ENCODE results near the gene FFAR2. TPM values are rescaled to one million over a fixed set of nuclear protein-coding genes. Genes with fewer than 3 reads are reported as not detected.
"Not testable (repeated sequence)": the region's sequence is repeated elsewhere in the genome, so short reads cannot be mapped to it uniquely, and the experiment has no call there.

FFAR2 gene
- total and polyA plus RNA-seq, 5 experiments from 2014 or later: not detected

DNA sequence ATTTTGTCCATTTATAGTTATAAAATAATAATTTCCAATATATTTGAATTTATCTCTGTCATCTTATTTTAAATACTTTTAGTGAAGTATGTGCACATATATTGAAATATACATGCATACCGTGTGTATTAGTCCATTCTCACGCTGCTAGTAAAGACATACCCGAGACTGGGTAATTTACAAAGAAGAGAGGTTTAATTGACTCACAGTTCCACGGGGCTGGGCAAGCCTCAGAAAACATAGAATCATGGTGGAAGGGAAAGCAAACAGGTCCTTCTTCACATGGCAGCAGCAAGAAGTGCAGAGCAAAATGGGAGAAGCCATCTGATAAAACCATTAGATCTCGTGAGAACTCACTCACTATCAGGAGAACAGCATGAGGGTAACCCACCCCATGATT, 37.6 kb upstream of the FFAR2 start:
- ATAC-seq: no peak
- H3K27me3 Mint-ChIP-seq: peaks cover 1 to 26% (median 14%) of the 10 kb centered on the region in 5 donors
- no peak for DNase-seq
- no peak overlapping the region for H3K27ac Mint-ChIP-seq
- no peaks in the 10 kb centered on the region for H3K36me3 Mint-ChIP-seq
- POLR2A ChIA-PET: no interaction called here
- H3K9me3 Mint-ChIP-seq: no peaks in the 10 kb centered on the region
- H3K4me3 Mint-ChIP-seq: no peak overlapping the region
- H3K4me1 Mint-ChIP-seq: peaks cover 0 to 10% (median 0%) of the 10 kb centered on the region in 4 donors

DNA sequence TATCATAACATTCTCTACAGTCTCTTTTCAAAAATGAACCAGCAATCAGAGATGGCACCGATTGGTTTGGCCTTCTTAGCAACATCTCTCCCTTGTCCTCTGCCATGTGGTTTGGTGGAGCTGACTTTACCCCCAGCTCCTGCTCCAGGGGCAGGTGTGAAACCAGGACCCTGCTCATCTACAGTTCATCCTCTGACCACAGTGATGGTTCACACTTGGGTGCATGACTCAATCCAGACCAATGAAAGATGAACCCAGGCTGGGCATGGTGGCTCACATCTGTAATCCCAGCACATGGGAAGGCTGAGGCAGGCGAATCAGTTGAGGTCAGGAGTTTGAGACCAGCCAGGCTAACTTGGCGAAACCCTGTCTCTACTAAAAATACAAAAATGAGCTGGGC, 33.6 kb upstream of the FFAR2 start:
- Mint-ChIP-seq H3K36me3 (no peaks in the 10 kb centered on the region), H3K27me3 (peaks cover 16 to 51% (median 21%) of the 10 kb centered on the region in 5 donors), H3K4me3 (no peak overlapping the region), H3K4me1 (peaks cover 0 to 5% (median 0%) of the 10 kb centered on the region in 4 donors), H3K27ac (no peak overlapping the region), H3K9me3 (no peaks in the 10 kb centered on the region)
- POLR2A ChIA-PET: no interaction called here
- ATAC-seq: no peak
- DNase-seq: no peak

DNA sequence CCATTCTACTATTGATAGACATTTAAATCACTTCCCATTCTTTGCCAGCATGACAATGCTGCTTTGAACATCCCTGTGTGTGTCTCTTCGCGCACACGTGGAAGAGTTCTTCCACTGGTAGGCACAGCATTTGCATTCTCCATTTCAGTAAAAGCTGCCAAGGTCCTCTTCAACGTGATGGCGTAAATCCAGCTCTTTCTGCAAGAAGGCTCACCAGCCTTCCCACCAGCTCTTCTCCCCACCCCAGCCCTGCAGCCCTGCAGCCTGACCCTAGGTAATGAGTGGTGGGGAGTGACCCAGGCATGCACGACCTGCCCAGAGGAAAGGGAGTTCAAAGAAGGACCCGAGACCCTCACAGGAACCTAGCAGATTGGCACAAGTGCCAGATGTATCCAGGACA, 31.7 kb upstream of the FFAR2 start:
- POLR2A ChIA-PET: no interaction called here
- peaks cover 0 to 10% (median 0%) of the 10 kb centered on the region in 4 donors for H3K4me1 Mint-ChIP-seq
- H3K36me3 Mint-ChIP-seq: no peaks in the 10 kb centered on the region
- DNase-seq (no peak), ATAC-seq (no peak)
- H3K27me3 Mint-ChIP-seq: peaks cover 16 to 48% (median 21%) of the 10 kb centered on the region in 5 donors
- no peaks in the 10 kb centered on the region for H3K9me3 Mint-ChIP-seq
- H3K27ac Mint-ChIP-seq: no peak overlapping the region
- H3K4me3 Mint-ChIP-seq: no peak overlapping the region

DNA sequence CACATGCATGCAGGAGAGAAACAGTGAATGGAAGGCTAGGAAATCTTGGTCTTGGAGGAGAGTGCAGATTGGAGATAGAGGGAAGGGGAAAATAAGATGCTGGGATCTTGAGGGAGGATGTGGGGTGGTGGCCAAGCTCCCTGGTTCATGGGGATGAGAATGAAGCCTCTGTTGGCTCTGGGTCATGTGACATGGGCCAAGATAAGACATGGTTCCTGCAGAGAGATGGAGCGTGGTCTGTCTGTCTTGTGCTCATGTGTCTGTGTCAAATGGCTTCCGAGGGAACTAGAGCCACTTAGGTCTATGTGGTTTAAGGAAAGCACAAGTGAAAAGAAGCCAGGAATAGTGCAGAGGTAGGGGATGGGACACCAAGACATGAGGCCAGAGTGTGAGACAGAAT, 30.8 kb upstream of the FFAR2 start:
- Mint-ChIP-seq H3K9me3 (no peaks in the 10 kb centered on the region), H3K27me3 (peaks cover 18 to 41% (median 19%) of the 10 kb centered on the region in 5 donors), H3K36me3 (no peaks in the 10 kb centered on the region), H3K4me3 (no peak overlapping the region), H3K4me1 (peaks cover 0 to 10% (median 0%) of the 10 kb centered on the region in 4 donors), H3K27ac (peak overlapping the region in 1 of 10 donors; percentile 4)
- no peak for DNase-seq
- POLR2A ChIA-PET: no interaction called here
- no peak for ATAC-seq

DNA sequence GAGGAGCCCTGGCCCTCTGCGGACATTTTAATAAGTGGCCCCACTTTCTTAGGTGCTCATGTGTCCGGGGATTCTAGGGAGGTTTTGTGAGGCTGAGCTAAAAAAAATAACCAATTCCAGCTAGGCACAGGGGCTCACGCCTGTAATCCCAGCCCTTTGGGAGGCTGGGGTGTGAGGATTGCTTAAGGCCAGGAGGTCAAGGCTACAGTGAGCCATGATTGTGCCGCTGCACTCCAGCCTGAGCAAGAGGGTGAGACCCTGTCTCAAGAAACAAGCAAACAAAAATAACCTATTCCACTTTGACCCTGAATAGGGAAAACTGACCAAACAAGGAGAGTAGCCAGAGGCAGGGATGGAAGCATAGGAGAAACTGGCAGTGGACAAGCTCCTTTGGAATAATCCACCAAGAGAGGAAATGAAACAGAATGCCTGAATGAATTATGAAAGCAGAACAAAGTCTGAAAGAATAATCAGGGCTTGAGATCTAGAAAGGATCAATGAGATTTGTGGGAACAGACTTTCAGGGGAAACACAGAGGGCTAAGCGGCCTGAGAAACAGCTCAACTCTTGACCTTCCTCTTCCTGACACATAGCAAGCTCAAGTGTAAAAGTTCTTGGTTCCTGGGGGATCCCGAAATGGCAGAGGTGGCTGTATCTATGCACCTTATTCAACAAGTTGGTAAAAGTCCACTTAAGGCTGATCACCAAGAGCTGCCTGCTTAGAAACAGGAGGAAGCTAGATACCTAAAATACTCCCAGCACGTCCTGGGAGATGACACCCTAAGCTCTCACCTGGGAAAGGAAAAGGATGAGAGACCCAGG, 30.1 kb upstream of the FFAR2 start:
- DNase-seq (no peak), ATAC-seq (no peak)
- H3K4me1 Mint-ChIP-seq: peaks cover 0 to 10% (median 0%) of the 10 kb centered on the region in 4 donors
- no peaks in the 10 kb centered on the region for H3K36me3 Mint-ChIP-seq
- no peak overlapping the region for H3K4me3 Mint-ChIP-seq
- H3K9me3 Mint-ChIP-seq: no peaks in the 10 kb centered on the region
- POLR2A ChIA-PET: no interaction called here
- H3K27me3 Mint-ChIP-seq: peaks cover 14 to 40% (median 19%) of the 10 kb centered on the region in 5 donors
- peak overlapping the region in 1 of 10 donors; percentile 56 for H3K27ac Mint-ChIP-seq

DNA sequence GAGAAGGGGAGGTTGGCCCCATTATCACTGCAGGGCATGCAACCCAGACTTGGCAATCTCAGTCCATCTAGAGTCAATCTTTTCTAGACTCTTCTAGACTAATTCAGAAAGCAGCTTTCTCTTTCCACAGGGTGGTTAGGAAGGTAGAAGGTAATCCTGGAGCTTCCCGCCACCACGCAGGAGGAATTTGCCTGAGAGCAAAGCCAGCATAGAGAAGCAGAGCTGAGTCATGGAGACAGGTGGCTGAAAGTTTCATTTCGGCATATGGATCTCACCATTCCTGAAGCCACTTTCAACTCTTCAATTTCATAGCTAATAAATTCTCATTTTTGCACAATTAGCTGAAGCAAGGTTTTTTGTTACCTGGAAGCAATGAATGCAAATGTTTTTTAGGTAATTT, 29.0 kb upstream of the FFAR2 start:
- DNase-seq (no peak), ATAC-seq (no peak)
- Mint-ChIP-seq H3K4me1 (peaks cover 0 to 10% (median 0%) of the 10 kb centered on the region in 4 donors), H3K4me3 (no peak overlapping the region), H3K27me3 (peaks cover 12 to 29% (median 17%) of the 10 kb centered on the region in 5 donors), H3K27ac (no peak overlapping the region), H3K36me3 (no peaks in the 10 kb centered on the region), H3K9me3 (no peaks in the 10 kb centered on the region)
- POLR2A ChIA-PET: no interaction called here

DNA sequence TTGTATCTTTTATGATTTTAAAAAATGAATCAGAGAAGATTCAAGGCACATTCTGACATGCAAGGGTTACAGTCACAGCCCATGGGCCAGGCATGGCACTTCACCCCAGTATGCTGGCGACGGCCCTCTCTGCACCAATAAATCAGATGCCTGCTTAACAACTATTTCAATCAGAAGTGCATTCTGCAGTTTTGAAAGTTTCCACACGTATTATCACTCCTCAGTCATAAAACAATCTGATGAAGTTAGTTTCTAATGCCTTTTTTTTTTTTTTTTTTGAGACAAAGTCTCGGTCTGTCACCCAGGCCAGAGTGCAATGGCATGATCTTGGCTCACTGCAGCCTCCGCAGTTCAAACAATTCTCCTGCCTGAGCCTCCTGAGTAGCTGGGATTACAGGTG, 28.3 kb upstream of the FFAR2 start:
- H3K9me3 Mint-ChIP-seq: no peaks in the 10 kb centered on the region
- POLR2A ChIA-PET: no interaction called here
- H3K4me3 Mint-ChIP-seq: no peak overlapping the region
- no peak for DNase-seq
- no peaks in the 10 kb centered on the region for H3K36me3 Mint-ChIP-seq
- peaks cover 9 to 26% (median 20%) of the 10 kb centered on the region in 5 donors for H3K27me3 Mint-ChIP-seq
- peaks cover 0 to 10% (median 0%) of the 10 kb centered on the region in 4 donors for H3K4me1 Mint-ChIP-seq
- ATAC-seq: no peak
- no peak overlapping the region for H3K27ac Mint-ChIP-seq

DNA sequence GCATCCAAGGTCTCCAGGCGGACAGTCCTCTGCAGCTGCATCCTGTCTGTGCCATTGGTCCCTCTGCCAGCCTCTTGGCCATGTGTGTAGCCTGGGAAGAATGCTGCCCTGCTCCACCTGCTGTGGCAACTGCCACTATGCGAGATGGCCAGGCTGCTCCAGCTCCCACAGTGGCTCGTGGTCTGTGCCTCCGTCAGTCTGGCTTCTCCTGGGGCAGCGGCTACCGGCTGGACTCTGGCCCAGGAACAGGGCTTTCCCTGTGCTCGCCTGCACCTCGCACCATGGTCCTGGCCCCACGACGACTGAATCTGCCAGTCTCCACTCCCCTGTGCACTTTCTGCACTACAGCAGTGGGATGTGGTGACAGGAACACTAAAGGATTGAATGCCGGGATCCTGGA, 26.7 kb upstream of the FFAR2 start:
- POLR2A ChIA-PET: no interaction called here
- no peaks in the 10 kb centered on the region for H3K36me3 Mint-ChIP-seq

DNA sequence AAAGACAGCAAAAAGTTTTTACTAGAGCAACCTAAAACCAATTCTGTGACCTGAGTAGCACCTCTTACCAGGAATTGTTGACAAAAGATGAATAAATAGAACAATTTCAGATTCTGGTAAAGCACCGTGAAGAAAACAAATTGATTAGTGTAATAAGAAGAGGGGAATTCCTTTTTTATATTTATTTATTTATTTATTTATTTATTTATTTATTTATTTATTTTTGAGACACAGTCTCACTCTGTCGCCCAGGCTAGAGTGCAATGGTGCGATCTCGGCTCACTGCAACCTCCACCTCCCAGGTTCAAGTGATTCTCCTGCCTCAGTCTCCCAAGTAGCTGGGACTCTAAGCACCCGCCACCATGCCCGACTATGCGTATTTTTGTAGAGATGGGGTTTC, 24.7 kb upstream of the FFAR2 start:
- POLR2A ChIA-PET, H3K27ac Mint-ChIP-seq, H3K36me3 Mint-ChIP-seq, DNase-seq, H3K4me3 Mint-ChIP-seq, H3K9me3 Mint-ChIP-seq, ATAC-seq, H3K27me3 Mint-ChIP-seq, H3K4me1 Mint-ChIP-seq: not testable (repeated sequence)

More for the DNA sequence above, 26.7 kb upstream of the FFAR2 start:
- no peak overlapping the region for H3K27ac Mint-ChIP-seq
- H3K9me3 Mint-ChIP-seq: no peaks in the 10 kb centered on the region
- H3K27me3 Mint-ChIP-seq: peaks cover 6 to 17% (median 16%) of the 10 kb centered on the region in 5 donors
- no peak overlapping the region for H3K4me3 Mint-ChIP-seq
- peaks cover 0 to 10% (median 0%) of the 10 kb centered on the region in 4 donors for H3K4me1 Mint-ChIP-seq
- DNase-seq (no peak), ATAC-seq (no peak)

DNA sequence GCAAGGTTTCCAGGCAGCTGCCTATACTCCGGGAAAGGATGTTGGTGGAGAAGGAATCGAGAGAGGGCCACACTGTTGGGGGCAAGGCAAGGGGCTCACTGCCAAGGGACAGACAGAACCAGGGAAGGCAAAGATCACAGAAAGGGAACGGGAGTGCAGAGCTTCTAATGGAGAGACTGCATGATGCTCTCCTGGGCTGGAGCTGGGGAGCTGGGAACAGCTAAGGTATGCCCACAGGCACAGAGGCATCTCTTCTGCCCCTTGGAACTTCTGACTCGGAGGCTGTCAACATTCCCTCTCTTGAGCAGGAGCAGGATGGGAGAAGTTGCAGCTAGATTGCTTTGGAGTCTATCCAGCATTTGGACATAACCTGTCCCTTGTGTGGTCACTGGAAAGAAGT, 22.4 kb upstream of the FFAR2 start:
- no peak for ATAC-seq
- peaks cover 0 to 7% (median 3%) of the 10 kb centered on the region in 9 donors for H3K9me3 Mint-ChIP-seq
- peaks cover 2 to 5% (median 3%) of the 10 kb centered on the region in 4 donors for H3K4me1 Mint-ChIP-seq
- H3K4me3 Mint-ChIP-seq: no peak overlapping the region
- peak overlapping the region in 2 of 10 donors; percentile 17 to 35 for H3K27ac Mint-ChIP-seq
- H3K27me3 Mint-ChIP-seq: peaks cover 0 to 7% (median 3%) of the 10 kb centered on the region in 5 donors
- POLR2A ChIA-PET: no interaction called here
- no peak for DNase-seq
- H3K36me3 Mint-ChIP-seq: peaks cover 0 to 3% (median under 1%) of the 10 kb centered on the region in 3 donors

DNA sequence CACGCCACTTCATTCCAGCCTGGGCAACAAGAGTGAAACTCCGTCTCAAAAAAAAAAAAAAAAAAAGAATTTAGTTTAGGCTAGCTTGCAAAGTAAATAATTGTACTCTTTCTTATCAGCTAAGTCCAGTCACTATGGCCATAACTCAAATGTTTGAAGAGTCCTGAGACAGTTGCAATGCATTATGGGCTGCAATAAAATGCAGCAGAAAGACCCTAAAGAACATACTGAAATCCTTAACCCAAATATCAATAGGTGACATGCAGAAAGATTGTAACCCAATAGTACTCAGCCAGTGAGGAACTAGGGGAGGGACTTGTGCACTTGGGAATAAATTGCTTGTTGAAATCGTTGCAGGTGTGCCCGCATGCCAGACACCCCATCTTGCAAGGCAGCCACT, 20.9 kb upstream of the FFAR2 start:
- Mint-ChIP-seq H3K4me1 (peaks cover 7 to 15% (median 10%) of the 10 kb centered on the region in 4 donors), H3K9me3 (peaks cover 0 to 22% (median 18%) of the 10 kb centered on the region in 9 donors), H3K4me3 (no peak overlapping the region), H3K27ac (no peak overlapping the region), H3K27me3 (peaks cover 0 to 8% (median 5%) of the 10 kb centered on the region in 5 donors), H3K36me3 (peaks cover 0 to 17% (median 10%) of the 10 kb centered on the region in 3 donors)
- no peak for ATAC-seq
- POLR2A ChIA-PET: no interaction called here
- no peak for DNase-seq

DNA sequence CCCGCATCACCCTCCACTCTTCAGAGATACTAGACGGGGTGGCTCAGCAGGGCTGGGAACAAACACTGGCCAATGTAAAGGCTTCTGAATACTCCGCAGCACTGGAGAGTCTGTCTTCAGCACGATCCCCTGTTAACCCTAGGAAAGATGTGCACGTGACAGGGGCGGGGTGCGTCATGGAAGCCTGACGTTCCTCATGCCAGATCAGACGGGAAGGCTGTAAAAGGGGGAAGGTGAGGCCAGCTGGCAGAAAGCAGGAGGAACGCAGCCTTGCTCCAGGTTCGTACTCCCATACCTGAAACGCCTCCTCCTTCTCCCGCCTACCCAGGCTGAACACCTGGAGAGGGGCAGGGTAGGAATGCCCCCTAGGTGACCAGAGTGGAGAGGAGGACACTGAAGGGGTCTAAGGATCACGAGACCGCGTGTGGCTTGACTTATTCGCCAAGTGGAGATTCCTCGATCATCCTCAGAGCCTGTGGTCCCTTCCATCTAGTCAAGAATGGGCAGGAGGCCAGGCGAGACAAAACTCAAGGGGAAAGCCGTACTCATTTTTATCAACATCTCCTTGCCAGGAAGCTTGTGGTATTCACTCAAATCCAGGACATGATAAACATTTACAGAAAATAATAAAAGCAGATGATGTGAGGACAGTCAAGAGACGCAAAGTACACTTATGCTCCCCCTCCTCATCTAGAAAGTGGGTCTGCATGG, 18.2 kb upstream of the FFAR2 start:
- peaks cover 0 to 10% (median 2%) of the 10 kb centered on the region in 5 donors for H3K27me3 Mint-ChIP-seq
- ATAC-seq: no peak
- H3K4me3 Mint-ChIP-seq: no peak overlapping the region
- H3K9me3 Mint-ChIP-seq: peaks cover 0 to 24% (median 22%) of the 10 kb centered on the region in 9 donors
- POLR2A ChIA-PET: no interaction called here
- H3K27ac Mint-ChIP-seq: no peak overlapping the region
- DNase-seq: no peak
- H3K4me1 Mint-ChIP-seq: peaks cover 7 to 15% (median 10%) of the 10 kb centered on the region in 4 donors
- H3K36me3 Mint-ChIP-seq: peaks cover 0 to 23% (median 10%) of the 10 kb centered on the region in 3 donors
